ENCODE data around the gene KCNJ8. TPM values are rescaled to one million over a fixed set of nuclear protein-coding genes. Genes with fewer than 3 reads are reported as not detected.

Gene KCNJ8
- total and polyA plus RNA-seq, 2 of the 8 experiments (the other 6 are each of a cell fraction or from before 2014, with no cell fraction given): 0.48 to 1.4 TPM

GRCh38 chr12:21764065-21764464, 10.4 kb downstream of the KCNJ8 start:
- FAIRE-seq: no peak
- CTCF ChIA-PET (ENCODE audit: partially characterized antibody): interaction anchor here (1.4 kb wide), 1 partner anchor 9 kb away, joined by 5 read pairs; no protein-coding TSS in a partner anchor
- H3K4me3 ChIP-seq (ENCODE audit: extremely low read depth in 1 of 4, insufficient read depth in 2 of 4, low read depth in 3 of 4, low read length in 4 of 4): no peak overlapping the region

More at GRCh38 chr12:21764065-21764464, 10.4 kb downstream of the KCNJ8 start:
- POLR2A ChIA-PET (ENCODE audit: partially characterized antibody): no interaction called here
- DNase-seq (ENCODE audit: low read depth in 1 of 2, low spot score in 2 of 2): no peak
- no peak overlapping the region for H2AK5ac ChIP-seq (ENCODE audit: low read depth, low read length)
- no peaks in the 10 kb centered on the region for H3K79me2 ChIP-seq (ENCODE audit: control insufficient read depth in 1 of 2, insufficient read depth in 2 of 2, low read length in 2 of 2)
- H3K36me3 ChIP-seq (ENCODE audit: control insufficient read depth in 2 of 4, insufficient read depth in 4 of 4, low read length in 3 of 4): no peaks in the 10 kb centered on the region
- H3K4ac ChIP-seq (replicated peaks; ENCODE audit: insufficient read length, low read depth, low read length): no peak overlapping the region
- H2BK15ac ChIP-seq (ENCODE audit: low read length): no peak overlapping the region
- no peaks in the 10 kb centered on the region for H3K79me1 ChIP-seq (ENCODE audit: low read depth, low read length)
- no peak overlapping the region for H4K5ac ChIP-seq (ENCODE audit: insufficient read length, low read depth, low read length)
- no peak overlapping the region for H3K14ac ChIP-seq (ENCODE audit: insufficient read length)
- H2AFZ ChIP-seq (ENCODE audit: low read length): no peak overlapping the region
- no peaks in the 10 kb centered on the region for H3K23me2 ChIP-seq (ENCODE audit: low read depth, low read length)
- H3K23ac ChIP-seq (ENCODE audit: insufficient read length): no peak overlapping the region
- H2BK20ac ChIP-seq (ENCODE audit: low read length): no peak overlapping the region
- H2BK120ac ChIP-seq (replicated peaks; ENCODE audit: low read depth, low read length): no peak overlapping the region
- no peak overlapping the region for H4K91ac ChIP-seq (replicated peaks; ENCODE audit: insufficient read length, low read length)
- H4K8ac ChIP-seq (ENCODE audit: extremely low read depth, insufficient read depth, low read length): no peak overlapping the region
- no peaks in the 10 kb centered on the region for H3K9me3 ChIP-seq (ENCODE audit: insufficient read depth in 2 of 2, low read depth in 1 of 2, low read length in 1 of 2)
- 94% methylated on average over 2 of the region's 2 CpGs; no CpG with 5 or more reads in 1 of the 2 experiments for WGBS, 2 experiments (ENCODE audit: extremely low coverage in 1 of 2, insufficient coverage in 1 of 2, insufficient read length in 1 of 2, insufficient replicate concordance in 2 of 2, low coverage in 1 of 2, low lambda C conversion rate in 2 of 2, missing lambda C conversion rate in 1 of 2)
- no peak overlapping the region for H3K18ac ChIP-seq (ENCODE audit: extremely low read depth, low read length)
- H3K56ac ChIP-seq (replicated peaks; ENCODE audit: insufficient read length, low read depth, low read length): no peak overlapping the region
- H4K20me1 ChIP-seq (replicated peaks in 1 of 2; ENCODE audit: control insufficient read depth in 1 of 2, insufficient read depth in 2 of 2, low read length in 2 of 2): no peaks in the 10 kb centered on the region
- H3K27ac ChIP-seq (ENCODE audit: low read depth, low read length): no peak overlapping the region
- no peak overlapping the region for H2BK5ac ChIP-seq (ENCODE audit: low read depth, low read length)
- TF ChIP-seq RXRA (IDR thresholded peaks at IDR 0.05; ENCODE audit: insufficient read depth, low read depth, low read length): no peak
- TF ChIP-seq HDAC2 (IDR thresholded peaks at IDR 0.05; ENCODE audit: borderline replicate concordance in 1 of 2, low read depth in 2 of 2, low read length in 2 of 2): no peak
- no peaks in the 10 kb centered on the region for H3K27me3 ChIP-seq (replicated peaks in 1 of 4; ENCODE audit: control insufficient read depth in 3 of 4, extremely low read depth in 1 of 4, insufficient read depth in 3 of 4, low read length in 3 of 4)
- no peak overlapping the region for H2BK12ac ChIP-seq (ENCODE audit: low read depth, low read length)
- H3K4me1 ChIP-seq (replicated peaks in 1 of 4; ENCODE audit: control insufficient read depth in 3 of 4, insufficient read depth in 4 of 4, low read length in 3 of 4): no peaks in the 10 kb centered on the region
- no peak overlapping the region for H3K4me2 ChIP-seq (ENCODE audit: insufficient read depth in 1 of 2, low read depth in 2 of 2, low read length in 2 of 2)
- no peak overlapping the region for H3K9ac ChIP-seq (replicated peaks in 1 of 4; ENCODE audit: extremely low read depth in 1 of 4, low read depth in 3 of 4, low read length in 3 of 4)
